GM23338 (cell line): ENCODE data around the gene TRIO. TPM values are rescaled to one million over a fixed set of nuclear protein-coding genes. Genes with fewer than 3 reads are reported as not detected.
A peak's percentile ranks its signal among the peaks of the same experiment; 100 is the strongest.

Experiments used
- ATAC-seq: fragments of 200-7000 bp; cut with Tn5 transposase; 3 replicates; pipeline ENCODE4 v1.9.1; 2020
- DNase-seq: peaks from one replicate; pipeline ENCODE4 v3.0.0-alpha.2; 2015; ENCODE audit warnings: low spot score
- H2AFZ ChIP-seq: fragments of 200-600 bp; sonication (generic); 2 replicates; pipeline ENCODE4 v1.8.0; 2016; ENCODE audit warnings: antibody characterized with exemption, mild to moderate bottlenecking, moderate library complexity
- H3F3A ChIP-seq: fragments of 200-600 bp; sonication (generic); replicated peaks from 2 replicates; pipeline ENCODE4 v1.8.0; 2017; ENCODE audit warnings: antibody characterized with exemption, mixed run types, low read depth
- H3K27ac ChIP-seq: fragments of 200-600 bp; sonication (generic); 2 replicates; pipeline ENCODE4 v1.6.1; 2016; ENCODE audit warnings: low read depth
- H3K27me3 ChIP-seq: fragments of 200-600 bp; sonication (generic); 2 replicates; pipeline ENCODE4 v1.8.0; 2016; ENCODE audit warnings: mild to moderate bottlenecking, mixed run types, moderate library complexity; ENCODE audit not compliant: insufficient read depth
- H3K36me3 ChIP-seq: fragments of 200-600 bp; sonication (generic); 2 replicates; pipeline ENCODE4 v1.8.0; 2016; ENCODE audit warnings: mild to moderate bottlenecking; ENCODE audit not compliant: insufficient read depth
- H3K4me1 ChIP-seq: fragments of 200-600 bp; sonication (generic); 2 replicates; pipeline ENCODE4 v1.8.0; 2016; ENCODE audit warnings: mild to moderate bottlenecking, moderate library complexity; ENCODE audit not compliant: insufficient read depth
- H3K4me2 ChIP-seq: fragments of 200-600 bp; sonication (generic); 2 replicates; pipeline ENCODE4 v1.7.1; 2017; ENCODE audit warnings: mixed run types
- H3K4me3 ChIP-seq: fragments of 200-600 bp; sonication (generic); 2 replicates; pipeline ENCODE4 v1.6.1; 2016; ENCODE audit warnings: mixed run types
- H3K79me2 ChIP-seq: fragments of 200-600 bp; sonication (generic); replicated peaks from 2 replicates; pipeline ENCODE4 v1.8.0; 2017; ENCODE audit warnings: mild to moderate bottlenecking; ENCODE audit not compliant: insufficient read depth
- H3K9me2 ChIP-seq: fragments of 200-600 bp; sonication (generic); 2 replicates; pipeline ENCODE4 v1.8.0; 2017; ENCODE audit not compliant: insufficient read depth
- H4K20me1 ChIP-seq: fragments of 200-600 bp; sonication (generic); replicated peaks from 2 replicates; pipeline ENCODE4 v1.8.0; 2017; ENCODE audit warnings: mild to moderate bottlenecking; ENCODE audit not compliant: insufficient read depth
- H3K27ac Mint-ChIP-seq: 2 replicates; pipeline ENCODE4 v1.8.0; 2020; ENCODE audit warnings: inconsistent platforms, mild to moderate bottlenecking, moderate library complexity, mixed read lengths
- H3K27me3 Mint-ChIP-seq: 3 replicates; pipeline ENCODE4 v1.8.0; 2022; ENCODE audit warnings: low read depth, mild to moderate bottlenecking, moderate library complexity, mixed read lengths, inconsistent platforms; ENCODE audit not compliant: insufficient read depth, poor library complexity
- H3K36me3 Mint-ChIP-seq: 3 replicates; pipeline ENCODE4 v1.8.0; 2021; ENCODE audit warnings: low read depth, mild to moderate bottlenecking, inconsistent platforms, moderate library complexity, mixed read lengths
- H3K4me1 Mint-ChIP-seq: 3 replicates; pipeline ENCODE4 v1.8.0; 2020; ENCODE audit warnings: mild to moderate bottlenecking, inconsistent platforms, mixed read lengths
- H3K4me3 Mint-ChIP-seq: 3 replicates; pipeline ENCODE4 v1.8.0; 2021; ENCODE audit warnings: moderate library complexity, mild to moderate bottlenecking, inconsistent platforms, mixed read lengths
- H3K9me3 Mint-ChIP-seq: 3 replicates; pipeline ENCODE4 v1.8.0; 2020; ENCODE audit warnings: moderate library complexity, mild to moderate bottlenecking, inconsistent platforms, mixed read lengths
- CREB1 ChIP-seq: fragments of 250-450 bp; sonication (Bioruptor Pico); IDR thresholded peaks from 2 replicates; pipeline ENCODE4 v1.5.0; 2020; ENCODE audit warnings: low read depth, mild to moderate bottlenecking, moderate library complexity
- EZH2 ChIP-seq: fragments of 200-600 bp; sonication (generic); IDR thresholded peaks from one replicate; pipeline ENCODE4 v1.8.0; 2017; ENCODE audit warnings: antibody characterized with exemption, mild to moderate bottlenecking, low read depth; ENCODE audit not compliant: unreplicated experiment
- EZH2phosphoT487 ChIP-seq: fragments of 200-600 bp; sonication (generic); IDR thresholded peaks from one replicate; pipeline ENCODE4 v1.8.1; 2018; ENCODE audit warnings: antibody characterized with exemption; ENCODE audit not compliant: unreplicated experiment
- JUNB ChIP-seq: IDR thresholded peaks from one replicate; pipeline ENCODE4 v1.6.1; 2016; ENCODE audit warnings: antibody characterized with exemption; ENCODE audit not compliant: unreplicated experiment
- NANOG ChIP-seq: IDR thresholded peaks from 2 replicates; pipeline ENCODE4 v1.6.1; 2016; ENCODE audit warnings: antibody characterized with exemption, borderline replicate concordance
- polyA plus RNA-seq: library from polyadenylated mRNA; unstranded; fragments of >200 nt; fragmentation: Nextera tagmentation; extraction: Ambion mirVana; gene quantifications from 2 replicates; pipeline ENCODE4 v1.2.1, GENCODE V29; 2016
- total RNA-seq: library from RNA; depleted of rRNA; stranded (reverse); fragments of >200 nt; shearing (Covaris generic); gene quantifications from 2 replicates; pipeline ENCODE4 v1.2.3, GENCODE V29; 2014
- TF ChIP-seq, protein P1 (sequence below): IDR thresholded peaks from one replicate; pipeline ENCODE4 v1.6.1; 2018; ENCODE audit warnings: antibody characterized with exemption; ENCODE audit not compliant: unreplicated experiment
- TF ChIP-seq, protein P2 (sequence below): fragments of 250-450 bp; sonication (Bioruptor Pico); IDR thresholded peaks from 2 replicates; pipeline ENCODE4 v1.5.0; 2020; ENCODE audit warnings: mild to moderate bottlenecking, moderate library complexity
- TF ChIP-seq, protein P3 (sequence below), 2 experiments: fragments of 200-600 bp in 1 of 2; sonication (generic) in 1 of 2; conservative IDR thresholded peaks; 2 replicates each; pipeline versions ENCODE4 v1.5.1 to v1.6.1; 2016 to 2017; ENCODE audit warnings: antibody characterized with exemption in 2 of 2, low read depth in 2 of 2, mild to moderate bottlenecking in 2 of 2, moderate library complexity in 1 of 2
- TF ChIP-seq, protein P4 (sequence below): IDR thresholded peaks from 2 replicates; pipeline ENCODE4 v1.6.1; 2016; ENCODE audit warnings: antibody characterized with exemption

TRIO gene
- total and polyA plus RNA-seq, 2 experiments from 2014 or later: 13.8 to 113 TPM

DNA sequence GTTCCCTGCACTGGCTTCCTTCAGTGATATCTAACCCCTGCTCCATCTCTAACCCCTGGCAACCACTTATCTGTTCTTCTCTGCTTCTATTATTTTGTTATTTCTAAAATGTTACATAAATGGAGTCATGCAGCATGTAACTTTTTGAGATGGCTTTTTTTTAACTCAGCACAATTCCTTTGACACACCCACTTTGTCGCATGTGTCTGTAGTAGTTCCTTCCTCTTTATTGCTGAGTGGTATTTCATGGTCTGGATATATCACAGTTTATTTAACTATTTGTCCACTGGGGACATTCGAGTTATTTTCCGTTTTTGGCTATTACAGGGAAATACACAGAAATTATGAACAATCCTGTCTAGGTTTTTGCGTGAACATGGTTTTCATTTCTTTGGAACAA is 200.2 kb downstream of the TRIO start:
- no peak overlapping the region for H2AFZ ChIP-seq
- peak overlapping the region; percentile 73; the same call in 1 of the 2 replicates for H3K27ac Mint-ChIP-seq
- peaks cover 40% of the 10 kb centered on the region for H3K36me3 Mint-ChIP-seq

More for the DNA sequence above, 200.2 kb downstream of the TRIO start:
- peaks cover 36% of the 10 kb centered on the region for H3K4me1 Mint-ChIP-seq
- H3K27ac ChIP-seq: no peak overlapping the region
- H3K79me2 ChIP-seq: peaks cover 27% of the 10 kb centered on the region
- no peaks in the 10 kb centered on the region for H3K27me3 Mint-ChIP-seq
- H3K36me3 ChIP-seq: no peaks in the 10 kb centered on the region
- ATAC-seq (no peak), DNase-seq (no peak)
- TF ChIP-seq JUNB (no peak), NANOG (no peak), EZH2 (no peak), CREB1 (CRISPR knock-in tag) (no peak), EZH2phosphoT487 (no peak)
- TF ChIP-seq, protein P1, sequence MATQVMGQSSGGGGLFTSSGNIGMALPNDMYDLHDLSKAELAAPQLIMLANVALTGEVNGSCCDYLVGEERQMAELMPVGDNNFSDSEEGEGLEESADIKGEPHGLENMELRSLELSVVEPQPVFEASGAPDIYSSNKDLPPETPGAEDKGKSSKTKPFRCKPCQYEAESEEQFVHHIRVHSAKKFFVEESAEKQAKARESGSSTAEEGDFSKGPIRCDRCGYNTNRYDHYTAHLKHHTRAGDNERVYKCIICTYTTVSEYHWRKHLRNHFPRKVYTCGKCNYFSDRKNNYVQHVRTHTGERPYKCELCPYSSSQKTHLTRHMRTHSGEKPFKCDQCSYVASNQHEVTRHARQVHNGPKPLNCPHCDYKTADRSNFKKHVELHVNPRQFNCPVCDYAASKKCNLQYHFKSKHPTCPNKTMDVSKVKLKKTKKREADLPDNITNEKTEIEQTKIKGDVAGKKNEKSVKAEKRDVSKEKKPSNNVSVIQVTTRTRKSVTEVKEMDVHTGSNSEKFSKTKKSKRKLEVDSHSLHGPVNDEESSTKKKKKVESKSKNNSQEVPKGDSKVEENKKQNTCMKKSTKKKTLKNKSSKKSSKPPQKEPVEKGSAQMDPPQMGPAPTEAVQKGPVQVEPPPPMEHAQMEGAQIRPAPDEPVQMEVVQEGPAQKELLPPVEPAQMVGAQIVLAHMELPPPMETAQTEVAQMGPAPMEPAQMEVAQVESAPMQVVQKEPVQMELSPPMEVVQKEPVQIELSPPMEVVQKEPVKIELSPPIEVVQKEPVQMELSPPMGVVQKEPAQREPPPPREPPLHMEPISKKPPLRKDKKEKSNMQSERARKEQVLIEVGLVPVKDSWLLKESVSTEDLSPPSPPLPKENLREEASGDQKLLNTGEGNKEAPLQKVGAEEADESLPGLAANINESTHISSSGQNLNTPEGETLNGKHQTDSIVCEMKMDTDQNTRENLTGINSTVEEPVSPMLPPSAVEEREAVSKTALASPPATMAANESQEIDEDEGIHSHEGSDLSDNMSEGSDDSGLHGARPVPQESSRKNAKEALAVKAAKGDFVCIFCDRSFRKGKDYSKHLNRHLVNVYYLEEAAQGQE: no peak
- TF ChIP-seq, protein P2, sequence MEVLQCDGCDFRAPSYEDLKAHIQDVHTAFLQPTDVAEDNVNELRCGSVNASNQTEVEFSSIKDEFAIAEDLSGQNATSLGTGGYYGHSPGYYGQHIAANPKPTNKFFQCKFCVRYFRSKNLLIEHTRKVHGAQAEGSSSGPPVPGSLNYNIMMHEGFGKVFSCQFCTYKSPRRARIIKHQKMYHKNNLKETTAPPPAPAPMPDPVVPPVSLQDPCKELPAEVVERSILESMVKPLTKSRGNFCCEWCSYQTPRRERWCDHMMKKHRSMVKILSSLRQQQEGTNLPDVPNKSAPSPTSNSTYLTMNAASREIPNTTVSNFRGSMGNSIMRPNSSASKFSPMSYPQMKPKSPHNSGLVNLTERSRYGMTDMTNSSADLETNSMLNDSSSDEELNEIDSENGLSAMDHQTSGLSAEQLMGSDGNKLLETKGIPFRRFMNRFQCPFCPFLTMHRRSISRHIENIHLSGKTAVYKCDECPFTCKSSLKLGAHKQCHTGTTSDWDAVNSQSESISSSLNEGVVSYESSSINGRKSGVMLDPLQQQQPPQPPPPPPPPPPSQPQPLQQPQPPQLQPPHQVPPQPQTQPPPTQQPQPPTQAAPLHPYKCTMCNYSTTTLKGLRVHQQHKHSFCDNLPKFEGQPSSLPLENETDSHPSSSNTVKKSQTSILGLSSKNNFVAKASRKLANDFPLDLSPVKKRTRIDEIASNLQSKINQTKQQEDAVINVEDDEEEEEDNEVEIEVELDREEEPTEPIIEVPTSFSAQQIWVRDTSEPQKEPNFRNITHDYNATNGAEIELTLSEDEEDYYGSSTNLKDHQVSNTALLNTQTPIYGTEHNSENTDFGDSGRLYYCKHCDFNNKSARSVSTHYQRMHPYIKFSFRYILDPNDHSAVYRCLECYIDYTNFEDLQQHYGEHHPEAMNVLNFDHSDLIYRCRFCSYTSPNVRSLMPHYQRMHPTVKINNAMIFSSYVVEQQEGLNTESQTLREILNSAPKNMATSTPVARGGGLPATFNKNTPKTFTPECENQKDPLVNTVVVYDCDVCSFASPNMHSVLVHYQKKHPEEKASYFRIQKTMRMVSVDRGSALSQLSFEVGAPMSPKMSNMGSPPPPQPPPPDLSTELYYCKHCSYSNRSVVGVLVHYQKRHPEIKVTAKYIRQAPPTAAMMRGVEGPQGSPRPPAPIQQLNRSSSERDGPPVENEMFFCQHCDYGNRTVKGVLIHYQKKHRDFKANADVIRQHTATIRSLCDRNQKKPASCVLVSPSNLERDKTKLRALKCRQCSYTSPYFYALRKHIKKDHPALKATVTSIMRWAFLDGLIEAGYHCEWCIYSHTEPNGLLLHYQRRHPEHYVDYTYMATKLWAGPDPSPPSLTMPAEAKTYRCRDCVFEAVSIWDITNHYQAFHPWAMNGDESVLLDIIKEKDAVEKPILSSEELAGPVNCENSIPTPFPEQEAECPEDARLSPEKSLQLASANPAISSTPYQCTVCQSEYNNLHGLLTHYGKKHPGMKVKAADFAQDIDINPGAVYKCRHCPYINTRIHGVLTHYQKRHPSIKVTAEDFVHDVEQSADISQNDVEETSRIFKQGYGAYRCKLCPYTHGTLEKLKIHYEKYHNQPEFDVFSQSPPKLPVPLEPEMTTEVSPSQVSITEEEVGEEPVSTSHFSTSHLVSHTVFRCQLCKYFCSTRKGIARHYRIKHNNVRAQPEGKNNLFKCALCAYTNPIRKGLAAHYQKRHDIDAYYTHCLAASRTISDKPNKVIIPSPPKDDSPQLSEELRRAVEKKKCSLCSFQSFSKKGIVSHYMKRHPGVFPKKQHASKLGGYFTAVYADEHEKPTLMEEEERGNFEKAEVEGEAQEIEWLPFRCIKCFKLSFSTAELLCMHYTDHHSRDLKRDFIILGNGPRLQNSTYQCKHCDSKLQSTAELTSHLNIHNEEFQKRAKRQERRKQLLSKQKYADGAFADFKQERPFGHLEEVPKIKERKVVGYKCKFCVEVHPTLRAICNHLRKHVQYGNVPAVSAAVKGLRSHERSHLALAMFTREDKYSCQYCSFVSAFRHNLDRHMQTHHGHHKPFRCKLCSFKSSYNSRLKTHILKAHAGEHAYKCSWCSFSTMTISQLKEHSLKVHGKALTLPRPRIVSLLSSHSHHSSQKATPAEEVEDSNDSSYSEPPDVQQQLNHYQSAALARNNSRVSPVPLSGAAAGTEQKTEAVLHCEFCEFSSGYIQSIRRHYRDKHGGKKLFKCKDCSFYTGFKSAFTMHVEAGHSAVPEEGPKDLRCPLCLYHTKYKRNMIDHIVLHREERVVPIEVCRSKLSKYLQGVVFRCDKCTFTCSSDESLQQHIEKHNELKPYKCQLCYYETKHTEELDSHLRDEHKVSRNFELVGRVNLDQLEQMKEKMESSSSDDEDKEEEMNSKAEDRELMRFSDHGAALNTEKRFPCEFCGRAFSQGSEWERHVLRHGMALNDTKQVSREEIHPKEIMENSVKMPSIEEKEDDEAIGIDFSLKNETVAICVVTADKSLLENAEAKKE (CRISPR knock-in tag): no peak
- TF ChIP-seq, protein P3, sequence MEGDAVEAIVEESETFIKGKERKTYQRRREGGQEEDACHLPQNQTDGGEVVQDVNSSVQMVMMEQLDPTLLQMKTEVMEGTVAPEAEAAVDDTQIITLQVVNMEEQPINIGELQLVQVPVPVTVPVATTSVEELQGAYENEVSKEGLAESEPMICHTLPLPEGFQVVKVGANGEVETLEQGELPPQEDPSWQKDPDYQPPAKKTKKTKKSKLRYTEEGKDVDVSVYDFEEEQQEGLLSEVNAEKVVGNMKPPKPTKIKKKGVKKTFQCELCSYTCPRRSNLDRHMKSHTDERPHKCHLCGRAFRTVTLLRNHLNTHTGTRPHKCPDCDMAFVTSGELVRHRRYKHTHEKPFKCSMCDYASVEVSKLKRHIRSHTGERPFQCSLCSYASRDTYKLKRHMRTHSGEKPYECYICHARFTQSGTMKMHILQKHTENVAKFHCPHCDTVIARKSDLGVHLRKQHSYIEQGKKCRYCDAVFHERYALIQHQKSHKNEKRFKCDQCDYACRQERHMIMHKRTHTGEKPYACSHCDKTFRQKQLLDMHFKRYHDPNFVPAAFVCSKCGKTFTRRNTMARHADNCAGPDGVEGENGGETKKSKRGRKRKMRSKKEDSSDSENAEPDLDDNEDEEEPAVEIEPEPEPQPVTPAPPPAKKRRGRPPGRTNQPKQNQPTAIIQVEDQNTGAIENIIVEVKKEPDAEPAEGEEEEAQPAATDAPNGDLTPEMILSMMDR (conservative IDR thresholded peaks at IDR 0.05; ENCODE audit: low read depth in 2 of 2): no peak
- TF ChIP-seq, protein P4, sequence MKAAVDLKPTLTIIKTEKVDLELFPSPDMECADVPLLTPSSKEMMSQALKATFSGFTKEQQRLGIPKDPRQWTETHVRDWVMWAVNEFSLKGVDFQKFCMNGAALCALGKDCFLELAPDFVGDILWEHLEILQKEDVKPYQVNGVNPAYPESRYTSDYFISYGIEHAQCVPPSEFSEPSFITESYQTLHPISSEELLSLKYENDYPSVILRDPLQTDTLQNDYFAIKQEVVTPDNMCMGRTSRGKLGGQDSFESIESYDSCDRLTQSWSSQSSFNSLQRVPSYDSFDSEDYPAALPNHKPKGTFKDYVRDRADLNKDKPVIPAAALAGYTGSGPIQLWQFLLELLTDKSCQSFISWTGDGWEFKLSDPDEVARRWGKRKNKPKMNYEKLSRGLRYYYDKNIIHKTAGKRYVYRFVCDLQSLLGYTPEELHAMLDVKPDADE: no peak
- H3K9me2 ChIP-seq: no peaks in the 10 kb centered on the region
- peaks cover 4% of the 10 kb centered on the region; the same call in 2 of the 3 replicates for H3K9me3 Mint-ChIP-seq
- no peak overlapping the region for H3K4me2 ChIP-seq
- H4K20me1 ChIP-seq: no peaks in the 10 kb centered on the region
- peaks cover 29% of the 10 kb centered on the region for H3K4me1 ChIP-seq
- H3F3A ChIP-seq: peaks cover 1% of the 10 kb centered on the region; the same call in 1 of the 2 replicates
- no peak overlapping the region for H3K4me3 ChIP-seq
- no peaks in the 10 kb centered on the region for H3K27me3 ChIP-seq
- H3K4me3 Mint-ChIP-seq: no peak overlapping the region
